ENCODE measurements around the gene SOX8. TPM values are rescaled to one million over a fixed set of nuclear protein-coding genes. Genes with fewer than 3 reads are reported as not detected.

SOX8 gene
- polyA plus RNA-seq, 1 donor from 2014 or later, result 3.9 TPM

DNA sequence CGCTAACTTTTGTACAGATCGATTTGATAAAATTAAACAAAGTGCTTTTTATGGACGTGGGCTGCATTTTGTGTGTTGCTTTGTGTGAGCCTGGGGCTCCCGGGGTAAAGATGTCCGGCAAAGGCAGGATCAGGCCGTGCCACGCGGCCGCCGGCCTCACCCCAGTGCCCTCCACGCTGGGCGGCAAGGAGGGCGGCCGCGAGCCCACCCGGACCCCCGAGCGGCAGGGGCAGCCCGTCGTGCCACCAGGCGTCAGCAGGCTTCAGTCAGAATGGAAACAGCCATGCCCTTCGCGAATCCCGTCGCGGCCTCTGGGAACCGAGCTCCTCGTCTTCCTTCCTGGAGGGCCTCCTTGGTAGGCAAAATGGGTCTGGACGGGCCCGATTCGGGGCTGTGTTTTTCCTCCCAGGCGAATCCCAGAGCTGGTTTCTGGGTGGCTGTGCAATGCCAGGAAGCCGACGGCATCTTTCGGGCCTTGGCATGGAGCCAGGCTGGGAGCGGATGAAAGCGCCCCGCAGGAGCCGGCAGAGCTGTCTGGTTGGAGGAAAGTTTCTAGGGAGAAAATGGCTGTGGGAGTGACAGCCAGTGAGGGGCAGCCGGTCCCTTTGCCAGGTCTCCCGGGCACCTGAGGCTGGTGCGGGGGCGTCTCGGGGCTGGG, 5.5 kb downstream of the SOX8 start:
- H3K27ac ChIP-seq (ENCODE audit: low read length), result no peak overlapping the region
- no peak overlapping the region for H2AFZ ChIP-seq (ENCODE audit: low read depth, low read length)
- H3K4me2 ChIP-seq (ENCODE audit: low read length), result no peak overlapping the region
- H3K9ac ChIP-seq (ENCODE audit: low read length), result no peak overlapping the region
- H3K4me3 ChIP-seq (ENCODE audit: low read length), result no peak overlapping the region
- H3K9me2 ChIP-seq (ENCODE audit: insufficient read depth, low read length), result no peaks in the 10 kb centered on the region
- no peaks in the 10 kb centered on the region for H3K79me2 ChIP-seq (replicated peaks; ENCODE audit: insufficient read depth, low read length)
- no peaks in the 10 kb centered on the region for H3K36me3 ChIP-seq (ENCODE audit: insufficient read depth, low read length)
- H3K9me3 ChIP-seq (ENCODE audit: low read length), result no peaks in the 10 kb centered on the region
- TF ChIP-seq EZH2 (IDR thresholded peaks at IDR 0.05; ENCODE audit: borderline replicate concordance, insufficient read depth, low read length, poor library complexity, severe bottlenecking) (no peak), EP300 (conservative IDR thresholded peaks at IDR 0.05; ENCODE audit: poor library complexity, severe bottlenecking) (no peak), RAD21 (conservative IDR thresholded peaks at IDR 0.05) (no peak)
- TF ChIP-seq, protein P1, sequence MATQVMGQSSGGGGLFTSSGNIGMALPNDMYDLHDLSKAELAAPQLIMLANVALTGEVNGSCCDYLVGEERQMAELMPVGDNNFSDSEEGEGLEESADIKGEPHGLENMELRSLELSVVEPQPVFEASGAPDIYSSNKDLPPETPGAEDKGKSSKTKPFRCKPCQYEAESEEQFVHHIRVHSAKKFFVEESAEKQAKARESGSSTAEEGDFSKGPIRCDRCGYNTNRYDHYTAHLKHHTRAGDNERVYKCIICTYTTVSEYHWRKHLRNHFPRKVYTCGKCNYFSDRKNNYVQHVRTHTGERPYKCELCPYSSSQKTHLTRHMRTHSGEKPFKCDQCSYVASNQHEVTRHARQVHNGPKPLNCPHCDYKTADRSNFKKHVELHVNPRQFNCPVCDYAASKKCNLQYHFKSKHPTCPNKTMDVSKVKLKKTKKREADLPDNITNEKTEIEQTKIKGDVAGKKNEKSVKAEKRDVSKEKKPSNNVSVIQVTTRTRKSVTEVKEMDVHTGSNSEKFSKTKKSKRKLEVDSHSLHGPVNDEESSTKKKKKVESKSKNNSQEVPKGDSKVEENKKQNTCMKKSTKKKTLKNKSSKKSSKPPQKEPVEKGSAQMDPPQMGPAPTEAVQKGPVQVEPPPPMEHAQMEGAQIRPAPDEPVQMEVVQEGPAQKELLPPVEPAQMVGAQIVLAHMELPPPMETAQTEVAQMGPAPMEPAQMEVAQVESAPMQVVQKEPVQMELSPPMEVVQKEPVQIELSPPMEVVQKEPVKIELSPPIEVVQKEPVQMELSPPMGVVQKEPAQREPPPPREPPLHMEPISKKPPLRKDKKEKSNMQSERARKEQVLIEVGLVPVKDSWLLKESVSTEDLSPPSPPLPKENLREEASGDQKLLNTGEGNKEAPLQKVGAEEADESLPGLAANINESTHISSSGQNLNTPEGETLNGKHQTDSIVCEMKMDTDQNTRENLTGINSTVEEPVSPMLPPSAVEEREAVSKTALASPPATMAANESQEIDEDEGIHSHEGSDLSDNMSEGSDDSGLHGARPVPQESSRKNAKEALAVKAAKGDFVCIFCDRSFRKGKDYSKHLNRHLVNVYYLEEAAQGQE (IDR thresholded peaks at IDR 0.05; ENCODE audit: borderline replicate concordance), result no peak
- H3K27me3 ChIP-seq (ENCODE audit: insufficient read depth, low read depth, low read length), result peaks cover 11% of the 10 kb centered on the region
- no peaks in the 10 kb centered on the region for H4K20me1 ChIP-seq (ENCODE audit: insufficient read depth)
- H3F3A ChIP-seq (ENCODE audit: insufficient read depth, low read length, poor library complexity, severe bottlenecking), result no peaks in the 10 kb centered on the region

DNA sequence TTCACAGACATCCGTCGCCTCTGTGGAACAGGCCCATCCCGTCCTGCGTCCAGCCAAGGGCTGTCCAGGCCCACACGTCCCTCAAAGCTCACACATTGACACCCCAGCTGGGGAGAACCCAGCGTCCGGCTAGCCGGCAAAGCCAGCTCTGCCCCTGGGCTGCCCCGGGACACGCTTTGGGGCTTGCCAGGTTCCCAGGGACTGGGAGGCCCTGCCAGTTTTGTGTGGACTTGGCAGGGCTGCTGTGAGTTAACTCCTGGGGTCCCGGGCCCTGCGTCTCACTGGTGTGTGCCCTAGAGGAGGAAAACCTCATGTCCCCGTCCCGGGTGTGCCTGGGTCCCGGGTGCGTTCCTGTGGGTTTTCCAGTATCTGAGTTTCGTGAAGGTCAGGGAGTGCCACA, 6.3 kb downstream of the SOX8 start:
- Histone ChIP-seq H4K20me1 (ENCODE audit: insufficient read depth) (no peaks in the 10 kb centered on the region), H3F3A (ENCODE audit: insufficient read depth, low read length, poor library complexity, severe bottlenecking) (no peaks in the 10 kb centered on the region), H3K79me2 (replicated peaks; ENCODE audit: insufficient read depth, low read length) (no peaks in the 10 kb centered on the region), H3K36me3 (ENCODE audit: insufficient read depth, low read length) (no peaks in the 10 kb centered on the region), H3K9ac (ENCODE audit: low read length) (no peak overlapping the region), H3K4me3 (ENCODE audit: low read length) (no peak overlapping the region), H3K9me2 (ENCODE audit: insufficient read depth, low read length) (no peaks in the 10 kb centered on the region), H3K9me3 (ENCODE audit: low read length) (no peaks in the 10 kb centered on the region), H3K4me2 (ENCODE audit: low read length) (no peak overlapping the region), H3K27ac (ENCODE audit: low read length) (no peak overlapping the region), H2AFZ (ENCODE audit: low read depth, low read length) (no peak overlapping the region), H3K27me3 (ENCODE audit: insufficient read depth, low read depth, low read length) (peaks cover 2% of the 10 kb centered on the region)
- TF ChIP-seq RAD21 (conservative IDR thresholded peaks at IDR 0.05) (no peak), POLR2AphosphoS5 (IDR thresholded peaks at IDR 0.05) (no peak), EZH2 (IDR thresholded peaks at IDR 0.05; ENCODE audit: borderline replicate concordance, insufficient read depth, low read length, poor library complexity, severe bottlenecking) (no peak), MXI1 (conservative IDR thresholded peaks at IDR 0.05; ENCODE audit: poor library complexity, severe bottlenecking) (no peak), EP300 (conservative IDR thresholded peaks at IDR 0.05; ENCODE audit: poor library complexity, severe bottlenecking) (no peak), TAF1 (IDR thresholded peaks at IDR 0.05; ENCODE audit: low read depth) (no peak), SMC3 (conservative IDR thresholded peaks at IDR 0.05; ENCODE audit: poor library complexity) (no peak)
- TF ChIP-seq, protein P1 (IDR thresholded peaks at IDR 0.05; ENCODE audit: borderline replicate concordance), result no peak
- TF ChIP-seq, protein P2, sequence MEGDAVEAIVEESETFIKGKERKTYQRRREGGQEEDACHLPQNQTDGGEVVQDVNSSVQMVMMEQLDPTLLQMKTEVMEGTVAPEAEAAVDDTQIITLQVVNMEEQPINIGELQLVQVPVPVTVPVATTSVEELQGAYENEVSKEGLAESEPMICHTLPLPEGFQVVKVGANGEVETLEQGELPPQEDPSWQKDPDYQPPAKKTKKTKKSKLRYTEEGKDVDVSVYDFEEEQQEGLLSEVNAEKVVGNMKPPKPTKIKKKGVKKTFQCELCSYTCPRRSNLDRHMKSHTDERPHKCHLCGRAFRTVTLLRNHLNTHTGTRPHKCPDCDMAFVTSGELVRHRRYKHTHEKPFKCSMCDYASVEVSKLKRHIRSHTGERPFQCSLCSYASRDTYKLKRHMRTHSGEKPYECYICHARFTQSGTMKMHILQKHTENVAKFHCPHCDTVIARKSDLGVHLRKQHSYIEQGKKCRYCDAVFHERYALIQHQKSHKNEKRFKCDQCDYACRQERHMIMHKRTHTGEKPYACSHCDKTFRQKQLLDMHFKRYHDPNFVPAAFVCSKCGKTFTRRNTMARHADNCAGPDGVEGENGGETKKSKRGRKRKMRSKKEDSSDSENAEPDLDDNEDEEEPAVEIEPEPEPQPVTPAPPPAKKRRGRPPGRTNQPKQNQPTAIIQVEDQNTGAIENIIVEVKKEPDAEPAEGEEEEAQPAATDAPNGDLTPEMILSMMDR (IDR thresholded peaks at IDR 0.05; ENCODE audit: poor library complexity, severe bottlenecking), result no peak

Measured in neural cell (in vitro differentiated cells).